Endothelial cell of umbilical vein (primary cell): ENCODE results near the gene B3GNT9. TPM values are rescaled to one million over a fixed set of nuclear protein-coding genes. Genes with fewer than 3 reads are reported as not detected.

Experiments
- BruUV-seq: library from RNA; stranded (reverse); fragments of 400-500 nt; replicated peaks from 2 replicates; lab custom pipeline; 2021; lab: Mats Ljungman, UMichigan
- CTCF ChIA-PET: fragments of 300-600, 350-600 bp; sonication (Branson Sonifier 250); formaldehyde crosslinking; loops from one replicate; lab custom pipeline; 2021; ENCODE audit warnings: antibody characterized with exemption, inconsistent platforms; lab: Charles Lee
- POLR2A ChIA-PET: fragments of 300-600, 350-600 bp; sonication (Branson Sonifier 250); formaldehyde crosslinking; loops from one replicate; lab custom pipeline; 2021; ENCODE audit warnings: antibody characterized with exemption, inconsistent platforms; lab: Charles Lee
- DNase-seq: peaks from one replicate; pipeline ENCODE4 v3.0.0-alpha.2; 2011; ENCODE audit warnings: low read depth, low spot score
- FAIRE-seq: peaks from 2 replicates; lab custom pipeline; 2011; peaks lifted over from hg19 to GRCh38; lab: Jason Lieb, UNC
- H2AFZ ChIP-seq: 2 replicates; pipeline ENCODE4 v1.6.0; 2012; ENCODE audit warnings: low read depth, low read length, control low read depth, inconsistent platforms
- H3K27ac ChIP-seq: 2 replicates; pipeline ENCODE4 v1.5.1; 2011; ENCODE audit warnings: low read depth, mild to moderate bottlenecking, control low read depth, low read length, moderate library complexity; ENCODE audit not compliant: insufficient read depth
- H3K27me3 ChIP-seq, 2 experiments: 2 replicates each; pipeline versions ENCODE4 v1.6.0 to v1.6.1; 2011; ENCODE audit warnings: low read length in 2 of 2, mixed read lengths in 1 of 2; ENCODE audit not compliant: control insufficient read depth in 2 of 2, insufficient read depth in 2 of 2
- H3K36me3 ChIP-seq, 2 experiments: 2 replicates in 1 of 2; 3 replicates in 1 of 2; pipeline ENCODE4 v1.5.1; 2011; ENCODE audit warnings: low read length in 2 of 2, mild to moderate bottlenecking in 1 of 2, moderate library complexity in 1 of 2; ENCODE audit not compliant: control insufficient read depth in 2 of 2, insufficient read depth in 2 of 2; ENCODE audit errors: extremely low read depth in 1 of 2
- H3K4me1 ChIP-seq: 3 replicates; pipeline ENCODE4 v1.5.1; 2011; ENCODE audit warnings: mild to moderate bottlenecking, low read length; ENCODE audit not compliant: control insufficient read depth, insufficient read depth; ENCODE audit errors: extremely low read depth
- H3K4me2 ChIP-seq: 2 replicates; pipeline ENCODE4 v1.6.1; 2011; ENCODE audit warnings: low read length, control low read depth, mixed read lengths; ENCODE audit not compliant: insufficient read depth
- H3K4me3 ChIP-seq, 3 experiments: fragments of 200-600 bp in 1 of 3; sonication (generic), shearing (Covaris generic) in 1 of 3; replicated peaks in 1 of 3; 2 replicates each; pipeline ENCODE4 v1.5.1; 2011 to 2016; ENCODE audit warnings: control low read depth in 3 of 3, low read length in 3 of 3, mild to moderate bottlenecking in 2 of 3, inconsistent platforms in 1 of 3, low read depth in 1 of 3, moderate library complexity in 1 of 3; ENCODE audit not compliant: insufficient read depth in 1 of 3
- H3K79me2 ChIP-seq: 2 replicates; pipeline ENCODE4 v1.6.0; 2012; ENCODE audit warnings: low read length, inconsistent platforms; ENCODE audit not compliant: control insufficient read depth, insufficient read depth
- H3K9ac ChIP-seq: replicated peaks from 2 replicates; pipeline ENCODE3; 2011; ENCODE audit warnings: low read length, control low read depth; ENCODE audit not compliant: insufficient read depth; ENCODE audit errors: extremely low read depth
- H3K9me1 ChIP-seq: replicated peaks from 3 replicates; pipeline ENCODE4 v1.6.0; 2011; ENCODE audit warnings: mild to moderate bottlenecking, low read length; ENCODE audit not compliant: control insufficient read depth, insufficient read depth; ENCODE audit errors: extremely low read depth
- H3K9me3 ChIP-seq: replicated peaks from 2 replicates; pipeline ENCODE4 v1.5.1; 2012; ENCODE audit warnings: low read length, inconsistent platforms; ENCODE audit not compliant: control insufficient read depth, insufficient read depth
- H4K20me1 ChIP-seq: replicated peaks from 2 replicates; pipeline ENCODE3; 2011; ENCODE audit warnings: mild to moderate bottlenecking, low read length; ENCODE audit not compliant: control insufficient read depth, insufficient read depth; ENCODE audit errors: extremely low read depth
- EZH2 ChIP-seq: IDR thresholded peaks from 2 replicates; pipeline ENCODE4 v1.6.1; 2012; ENCODE audit warnings: borderline replicate concordance, low read depth, mild to moderate bottlenecking, moderate library complexity, low read length, inconsistent platforms; ENCODE audit not compliant: severe bottlenecking
- FOS ChIP-seq: IDR thresholded peaks from 2 replicates; pipeline ENCODE4 v1.6.1; 2011; ENCODE audit warnings: mild to moderate bottlenecking, low read length, moderate library complexity, borderline replicate concordance; ENCODE audit not compliant: insufficient read depth
- GATA2 ChIP-seq: IDR thresholded peaks from 2 replicates; pipeline ENCODE4 v1.7.0; 2011; ENCODE audit warnings: low read depth, mild to moderate bottlenecking, moderate library complexity, mixed read lengths, low read length; ENCODE audit not compliant: insufficient read length, insufficient read depth
- JUN ChIP-seq: IDR thresholded peaks from 2 replicates; pipeline ENCODE4 v1.6.1; 2011; ENCODE audit warnings: borderline replicate concordance, low read depth; ENCODE audit not compliant: insufficient read length, insufficient read depth
- MAX ChIP-seq: IDR thresholded peaks from 2 replicates; pipeline ENCODE4 v1.6.1; 2011; ENCODE audit not compliant: insufficient read depth, insufficient read length
- MYC ChIP-seq: IDR thresholded peaks from one replicate; pipeline ENCODE4 v1.6.1; 2011; ENCODE audit warnings: mild to moderate bottlenecking, low read depth, low read length
- POLR2A ChIP-seq: IDR thresholded peaks from 2 replicates; pipeline ENCODE4 v1.6.1; 2012; ENCODE audit warnings: low read depth, mild to moderate bottlenecking, control low read depth, low read length
- POLR2AphosphoS5 ChIP-seq: IDR thresholded peaks from 2 replicates; pipeline ENCODE4 v1.6.1; 2012; ENCODE audit warnings: low read depth, mild to moderate bottlenecking, control low read depth, low read length, moderate library complexity; ENCODE audit not compliant: insufficient read depth
- dilution Hi-C: fragments of 300-500 bp; cut with MboI; formaldehyde crosslinking; loops from one replicate; pipeline ENCODE4 v1.15.0; 2019; ENCODE audit warnings: low sequenced_read_pairs; ENCODE audit not compliant: extremely low pct_ligation_motif_present
- intact Hi-C: fragments of 100-400 bp; cut with micrococcal nuclease; formaldehyde crosslinking; loops from one replicate; pipeline ENCODE4 v1.10.0; 2022
- polyA plus RNA-seq, 4 experiments: library from polyadenylated mRNA; depleted of rRNA in 3 of 4; stranded (reverse) in 3 of 4; unstranded in 1 of 4; fragments of >200 nt; gene quantifications; 2 replicates each; pipeline versions ENCODE4 v1.2.1 to v1.2.3, GENCODE V29; 2011 to 2012; ENCODE audit warnings: missing spikeins in 1 of 4
- total RNA-seq: library from RNA; stranded (reverse); gene quantifications from 2 replicates; pipeline ENCODE4 v1.2.3, GENCODE V29; 2021
- TF ChIP-seq, protein P1 (sequence below), 2 donors: IDR thresholded peaks; 1 replicate in 1 of 2; 2 replicates in 1 of 2; pipeline ENCODE4 v1.5.1; 2011; ENCODE audit warnings: low read length in 2 of 2, mild to moderate bottlenecking in 2 of 2, moderate library complexity in 2 of 2, control low read depth in 1 of 2, inconsistent platforms in 1 of 2, low read depth in 1 of 2; ENCODE audit not compliant: insufficient read depth in 1 of 2; ENCODE audit errors: extremely low read depth in 1 of 2

The B3GNT9 gene
- total and polyA plus RNA-seq, 2 donors (not counting 3 experiments of a cell fraction or from before 2014, with no cell fraction given), result 4.0 to 6.4 TPM

DNA sequence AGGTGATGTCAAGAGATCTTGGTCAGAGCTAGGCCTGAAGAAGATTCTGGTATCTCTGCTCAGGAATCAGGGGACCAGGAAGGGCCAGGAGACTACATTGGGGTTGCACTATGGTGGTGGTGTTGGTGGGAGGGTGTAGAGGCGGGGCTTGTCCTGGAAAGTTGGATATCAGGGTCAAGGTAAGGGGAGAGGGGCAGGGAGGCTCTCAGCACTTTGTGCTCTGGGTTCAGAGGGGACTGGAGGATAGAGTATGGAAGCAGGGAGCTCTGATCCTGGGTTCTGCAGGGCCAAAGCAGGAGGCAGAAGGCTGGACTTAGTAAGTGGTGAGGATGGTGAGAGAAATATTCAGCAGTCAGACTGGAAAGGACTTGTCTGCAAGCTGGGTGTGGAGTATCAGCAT lies 22.5 kb upstream of the B3GNT9 start:
- Histone ChIP-seq H3K4me2 (peak overlapping the region; percentile 32), H3K79me2 (no peaks in the 10 kb centered on the region), H3K9me3 (no peaks in the 10 kb centered on the region), H4K20me1 (no peaks in the 10 kb centered on the region), H3K9me1 (no peaks in the 10 kb centered on the region), H3K9ac (no peak overlapping the region), H3K36me3 (no peaks in the 10 kb centered on the region), H3K27me3 (no peaks in the 10 kb centered on the region), H2AFZ (no peak overlapping the region), H3K27ac (no peak overlapping the region), H3K4me3 (peak overlapping the region in 1 of 3 experiments; percentile 9), H3K4me1 (peaks cover 27% of the 10 kb centered on the region)
- intact Hi-C loops (no loop called here), dilution Hi-C loops (no loop called here)
- ChIA-PET CTCF (interaction anchor here (0.6 to 3.2 kb wide), 6 partner anchors 10 to 258 kb away, joined by 4 to 25 read pairs (median 16); partner anchors contain the start of genes FBXL8, HSD11B2, HSF4 and TRADD), POLR2A (no interaction called here)
- FAIRE-seq, result peak; percentile 60
- TF ChIP-seq EZH2 (no peak), POLR2AphosphoS5 (no peak), MYC (no peak), FOS (no peak), POLR2A (no peak), GATA2 (no peak), MAX (no peak), JUN (no peak)
- TF ChIP-seq, protein P1, sequence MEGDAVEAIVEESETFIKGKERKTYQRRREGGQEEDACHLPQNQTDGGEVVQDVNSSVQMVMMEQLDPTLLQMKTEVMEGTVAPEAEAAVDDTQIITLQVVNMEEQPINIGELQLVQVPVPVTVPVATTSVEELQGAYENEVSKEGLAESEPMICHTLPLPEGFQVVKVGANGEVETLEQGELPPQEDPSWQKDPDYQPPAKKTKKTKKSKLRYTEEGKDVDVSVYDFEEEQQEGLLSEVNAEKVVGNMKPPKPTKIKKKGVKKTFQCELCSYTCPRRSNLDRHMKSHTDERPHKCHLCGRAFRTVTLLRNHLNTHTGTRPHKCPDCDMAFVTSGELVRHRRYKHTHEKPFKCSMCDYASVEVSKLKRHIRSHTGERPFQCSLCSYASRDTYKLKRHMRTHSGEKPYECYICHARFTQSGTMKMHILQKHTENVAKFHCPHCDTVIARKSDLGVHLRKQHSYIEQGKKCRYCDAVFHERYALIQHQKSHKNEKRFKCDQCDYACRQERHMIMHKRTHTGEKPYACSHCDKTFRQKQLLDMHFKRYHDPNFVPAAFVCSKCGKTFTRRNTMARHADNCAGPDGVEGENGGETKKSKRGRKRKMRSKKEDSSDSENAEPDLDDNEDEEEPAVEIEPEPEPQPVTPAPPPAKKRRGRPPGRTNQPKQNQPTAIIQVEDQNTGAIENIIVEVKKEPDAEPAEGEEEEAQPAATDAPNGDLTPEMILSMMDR (IDR thresholded peaks at IDR 0.05; ENCODE audit: extremely low read depth in 1 of 2, insufficient read depth in 1 of 2, low read depth in 1 of 2, low read length in 2 of 2), result no peak
- BruUV-seq, result no TSS peak
- DNase-seq, result no peak
